WTC11 (cell line): ENCODE results near the gene CD40. TPM values are rescaled to one million over a fixed set of nuclear protein-coding genes. Genes with fewer than 3 reads are reported as not detected.

Experiments
- ATAC-seq: fragments of 200-7000 bp; cut with Tn5 transposase; 2 replicates; pipeline ENCODE4 v1.10.0; 2021; ENCODE audit warnings: mild to moderate bottlenecking, moderate library complexity
- Bru-seq: library from RNA; stranded (reverse); fragments of 400-500 nt; gene quantifications from one replicate; lab custom pipeline; 2021; lab: Mats Ljungman, UMichigan
- CTCF ChIA-PET: fragments of 300-600 bp; sonication (Branson Sonifier 250); formaldehyde crosslinking; loops from one replicate; lab custom pipeline; 2021; ENCODE audit warnings: antibody characterized with exemption; lab: Charles Lee
- POLR2A ChIA-PET: fragments of 350-600 bp; sonication (Branson Sonifier 250); formaldehyde crosslinking; loops from one replicate; lab custom pipeline; 2021; ENCODE audit warnings: antibody characterized with exemption; lab: Charles Lee
- DNase-seq: peaks from one replicate; pipeline ENCODE4 v3.0.0; 2021; ENCODE audit warnings: low spot score
- H3K27ac Mint-ChIP-seq: 2 replicates; pipeline ENCODE4 v1.8.0; 2021; ENCODE audit warnings: mixed read lengths
- H3K27me3 Mint-ChIP-seq: 2 replicates; pipeline ENCODE4 v1.8.0; 2021; ENCODE audit warnings: low read depth, mild to moderate bottlenecking, moderate library complexity, mixed read lengths
- H3K36me3 Mint-ChIP-seq: 2 replicates; pipeline ENCODE4 v1.8.0; 2021; ENCODE audit warnings: mixed read lengths
- H3K4me1 Mint-ChIP-seq: 2 replicates; pipeline ENCODE4 v1.8.0; 2022; ENCODE audit warnings: mixed read lengths
- H3K4me3 Mint-ChIP-seq: 2 replicates; pipeline ENCODE4 v1.8.0; 2021; ENCODE audit warnings: mild to moderate bottlenecking, moderate library complexity, mixed read lengths
- H3K9me3 Mint-ChIP-seq: 2 replicates; pipeline ENCODE4 v1.8.0; 2021; ENCODE audit warnings: mixed read lengths
- CREB1 ChIP-seq: sonication (generic); formaldehyde crosslinking; IDR thresholded peaks from 2 replicates; pipeline ENCODE4 v1.8.0; 2023; ENCODE audit warnings: mild to moderate bottlenecking, missing genetic modification reagents
- CREM ChIP-seq: sonication (generic); formaldehyde crosslinking; IDR thresholded peaks from 2 replicates; pipeline ENCODE4 v1.8.1; 2022; ENCODE audit warnings: mild to moderate bottlenecking, missing genetic modification reagents, moderate library complexity
- ETV6 ChIP-seq: sonication (generic); formaldehyde crosslinking; IDR thresholded peaks from 2 replicates; pipeline ENCODE4 v1.8.1; 2022; ENCODE audit warnings: mild to moderate bottlenecking, missing genetic modification reagents
- FOXJ3 ChIP-seq: sonication (generic); formaldehyde crosslinking; IDR thresholded peaks from 2 replicates; pipeline ENCODE4 v1.9.0; 2021; ENCODE audit warnings: missing genetic modification reagents, mild to moderate bottlenecking, borderline replicate concordance
- FOXP1 ChIP-seq: sonication (generic); formaldehyde crosslinking; IDR thresholded peaks from 2 replicates; pipeline ENCODE4 v1.8.0; 2022; ENCODE audit warnings: missing genetic modification reagents, mild to moderate bottlenecking, moderate library complexity, borderline replicate concordance
- GRHL2 ChIP-seq: fragments of 250-450 bp; sonication (Bioruptor Pico); IDR thresholded peaks from 2 replicates; pipeline ENCODE4 v1.8.0; 2022; ENCODE audit warnings: mild to moderate bottlenecking, moderate library complexity; ENCODE audit not compliant: insufficient replicate concordance, severe bottlenecking
- GTF2I ChIP-seq: fragments of 250-450 bp; sonication (Bioruptor Pico); conservative IDR thresholded peaks from 2 replicates; pipeline ENCODE4 v1.4.0; 2021; ENCODE audit warnings: mild to moderate bottlenecking
- JUN ChIP-seq: sonication (generic); formaldehyde crosslinking; IDR thresholded peaks from 2 replicates; pipeline ENCODE4 v1.8.0; 2023; ENCODE audit warnings: mild to moderate bottlenecking, missing genetic modification reagents
- MYBL2 ChIP-seq: sonication (generic); formaldehyde crosslinking; IDR thresholded peaks from 2 replicates; pipeline ENCODE4 v1.8.1; 2023; ENCODE audit warnings: mild to moderate bottlenecking, moderate library complexity, missing genetic modification reagents
- OVOL2 ChIP-seq: fragments of 250-450 bp; sonication (Bioruptor Pico); IDR thresholded peaks from 2 replicates; pipeline ENCODE4 v1.9.0; 2021; ENCODE audit warnings: mild to moderate bottlenecking, borderline replicate concordance
- PREB ChIP-seq: sonication (generic); formaldehyde crosslinking; IDR thresholded peaks from 2 replicates; pipeline ENCODE4 v1.8.1; 2022; ENCODE audit warnings: mild to moderate bottlenecking, missing genetic modification reagents, moderate library complexity, borderline replicate concordance
- RORB ChIP-seq: fragments of 250-450 bp; sonication (Bioruptor Pico); IDR thresholded peaks from 2 replicates; pipeline ENCODE4 v1.9.0; 2021; ENCODE audit warnings: mild to moderate bottlenecking
- SMAD3 ChIP-seq: sonication (generic); formaldehyde crosslinking; IDR thresholded peaks from 2 replicates; pipeline ENCODE4 v1.8.0; 2022; ENCODE audit warnings: missing genetic modification reagents, mild to moderate bottlenecking, borderline replicate concordance
- SP1 ChIP-seq: sonication (generic); formaldehyde crosslinking; conservative IDR thresholded peaks from 2 replicates; pipeline ENCODE4 v1.8.1; 2022; ENCODE audit warnings: missing genetic modification reagents
- TCF7 ChIP-seq: sonication (generic); formaldehyde crosslinking; IDR thresholded peaks from 2 replicates; pipeline ENCODE4 v1.8.0; 2022; ENCODE audit warnings: mild to moderate bottlenecking, low read depth, missing genetic modification reagents, moderate library complexity
- TEAD4 ChIP-seq: sonication (generic); formaldehyde crosslinking; IDR thresholded peaks from 2 replicates; pipeline ENCODE4 v1.8.0; 2022; ENCODE audit warnings: mild to moderate bottlenecking, missing genetic modification reagents
- ZNF121 ChIP-seq: sonication (generic); formaldehyde crosslinking; IDR thresholded peaks from 2 replicates; pipeline ENCODE4 v1.8.0; 2023; ENCODE audit warnings: missing genetic modification reagents
- ZNF138 ChIP-seq: sonication (generic); formaldehyde crosslinking; conservative IDR thresholded peaks from 2 replicates; pipeline ENCODE4 v1.8.1; 2022; ENCODE audit warnings: mild to moderate bottlenecking, moderate library complexity, missing genetic modification reagents
- ZNF219 ChIP-seq: sonication (generic); formaldehyde crosslinking; IDR thresholded peaks from 2 replicates; pipeline ENCODE4 v1.8.0; 2023; ENCODE audit warnings: missing genetic modification reagents, mild to moderate bottlenecking, borderline replicate concordance
- ZNF232 ChIP-seq: sonication (generic); formaldehyde crosslinking; IDR thresholded peaks from 2 replicates; pipeline ENCODE4 v1.8.0; 2022; ENCODE audit warnings: mild to moderate bottlenecking, missing genetic modification reagents
- ZNF423 ChIP-seq: fragments of 250-450 bp; sonication (Bioruptor Pico); IDR thresholded peaks from 2 replicates; pipeline ENCODE4 v2.1.2; 2022; ENCODE audit warnings: mild to moderate bottlenecking, moderate library complexity
- ZNF425 ChIP-seq: fragments of 250-450 bp; sonication (Bioruptor Pico); conservative IDR thresholded peaks from 2 replicates; pipeline ENCODE4 v1.9.0; 2021; ENCODE audit warnings: mild to moderate bottlenecking
- ZNF671 ChIP-seq: fragments of 250-450 bp; sonication (Bioruptor Pico); IDR thresholded peaks from 2 replicates; pipeline ENCODE4 v1.8.0; 2021; ENCODE audit warnings: mild to moderate bottlenecking
- long read RNA-seq, 3 experiments: library from RNA in 1 of 3; library from capped mRNA in 1 of 3; library from polyadenylated mRNA in 1 of 3; unstranded in 2 of 3; stranded (forward) in 1 of 3; transcript quantifications; one replicate each; pipeline ENCODE4 v2.0.0, GENCODE V29; 2021
- total RNA-seq: library from RNA; stranded (reverse); gene quantifications from 3 replicates; pipeline ENCODE4 v1.2.3, GENCODE V29; 2021
- TF ChIP-seq, protein P1 (sequence below): sonication (generic); formaldehyde crosslinking; IDR thresholded peaks from 2 replicates; pipeline ENCODE4 v1.8.0; 2022; ENCODE audit warnings: mild to moderate bottlenecking, missing genetic modification reagents
- TF ChIP-seq, protein P2 (sequence below): fragments of 200-600 bp; IDR thresholded peaks from 2 replicates; pipeline ENCODE4 v1.8.0; 2022; ENCODE audit warnings: antibody characterized with exemption

CD40 gene
- total RNA-seq (12.9 to 15.3 TPM (median 14.8 TPM) in 3 replicates), Bru-seq, nascent RNA (percentile 67 among the genes with signal in this experiment)
- long read RNA-seq, experiment 1, transcript CD40-202 (9 exons, 1,729 nt), result major isoform, 37 of 56 reads
- long read RNA-seq, experiment 1, partial matches to known transcripts, result 1 of 56 reads
- long read RNA-seq, experiment 1, other reads (novel, unspliced or antisense), result 12 of 56 reads
- long read RNA-seq, experiment 2, transcript CD40-202 (9 exons, 1,729 nt), result major isoform, 6 of 24 reads
- long read RNA-seq, experiment 2, partial matches to known transcripts, result 5 of 24 reads
- long read RNA-seq, experiment 2, other reads (novel, unspliced or antisense), result 12 of 24 reads
- long read RNA-seq, experiment 3, transcript CD40-202 (9 exons, 1,729 nt), result major isoform, 49 of 82 reads
- long read RNA-seq, experiment 3, partial matches to known transcripts, result 1 of 82 reads
- long read RNA-seq, experiment 3, other reads (novel, unspliced or antisense), result 24 of 82 reads

GRCh38 chr20:46117704-46118467, at the start of gene CD40:
Gene CD40, plus strand, starts transcription at chr20:46118314. Its CDS starts 30 bp downstream, at chr20:46118344.
- ChIA-PET POLR2A (no interaction called here), CTCF (interaction anchor here (0.6 to 3.3 kb wide), 10 partner anchors 11 to 231 kb away, joined by 3 to 19 read pairs (median 4); no protein-coding TSS in a partner anchor)
- Mint-ChIP-seq H3K27ac (peak within 1 kb of the TSS; percentile 98), H3K4me1 (peaks cover 7% of the 10 kb centered on the region), H3K4me3 (peak within 1 kb of the TSS; percentile 99), H3K27me3 (peaks cover 49% of the 10 kb centered on the region), H3K9me3 (no peaks in the 10 kb centered on the region), H3K36me3 (peaks cover 6% of the 10 kb centered on the region; the same call in 1 of the 2 replicates)
- DNase-seq, result peak; percentile 95
- ATAC-seq, result peak; percentile 95
- TF ChIP-seq CREM, result no peak
- no peak for TF ChIP-seq MYBL2
- no peak for TF ChIP-seq FOXP1 (CRISPR knock-in tag)
- TF ChIP-seq SP1 (CRISPR knock-in tag), result peak; percentile 92
- TF ChIP-seq, protein P1, sequence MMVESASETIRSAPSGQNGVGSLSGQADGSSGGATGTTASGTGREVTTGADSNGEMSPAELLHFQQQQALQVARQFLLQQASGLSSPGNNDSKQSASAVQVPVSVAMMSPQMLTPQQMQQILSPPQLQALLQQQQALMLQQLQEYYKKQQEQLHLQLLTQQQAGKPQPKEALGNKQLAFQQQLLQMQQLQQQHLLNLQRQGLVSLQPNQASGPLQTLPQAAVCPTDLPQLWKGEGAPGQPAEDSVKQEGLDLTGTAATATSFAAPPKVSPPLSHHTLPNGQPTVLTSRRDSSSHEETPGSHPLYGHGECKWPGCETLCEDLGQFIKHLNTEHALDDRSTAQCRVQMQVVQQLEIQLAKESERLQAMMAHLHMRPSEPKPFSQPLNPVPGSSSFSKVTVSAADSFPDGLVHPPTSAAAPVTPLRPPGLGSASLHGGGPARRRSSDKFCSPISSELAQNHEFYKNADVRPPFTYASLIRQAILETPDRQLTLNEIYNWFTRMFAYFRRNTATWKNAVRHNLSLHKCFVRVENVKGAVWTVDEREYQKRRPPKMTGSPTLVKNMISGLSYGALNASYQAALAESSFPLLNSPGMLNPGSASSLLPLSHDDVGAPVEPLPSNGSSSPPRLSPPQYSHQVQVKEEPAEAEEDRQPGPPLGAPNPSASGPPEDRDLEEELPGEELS (CRISPR knock-in tag), result peak; percentile 24; the same call in 1 of the 2 replicates
- TF ChIP-seq RORB (CRISPR knock-in tag), result no peak
- TF ChIP-seq ZNF671 (CRISPR knock-in tag), result no peak
- no peak for TF ChIP-seq OVOL2 (CRISPR knock-in tag)
- TF ChIP-seq SMAD3 (CRISPR knock-in tag), result no peak
- no peak for TF ChIP-seq CREB1 (CRISPR knock-in tag)
- TF ChIP-seq PREB, result no peak
- no peak for TF ChIP-seq ZNF232
- peak; percentile 70; the same call in 1 of the 2 replicates for TF ChIP-seq ETV6 (CRISPR knock-in tag)
- no peak for TF ChIP-seq GRHL2 (CRISPR knock-in tag)
- TF ChIP-seq ZNF425 (CRISPR knock-in tag), result no peak
- no peak for TF ChIP-seq TCF7 (CRISPR knock-in tag)
- TF ChIP-seq, protein P2, sequence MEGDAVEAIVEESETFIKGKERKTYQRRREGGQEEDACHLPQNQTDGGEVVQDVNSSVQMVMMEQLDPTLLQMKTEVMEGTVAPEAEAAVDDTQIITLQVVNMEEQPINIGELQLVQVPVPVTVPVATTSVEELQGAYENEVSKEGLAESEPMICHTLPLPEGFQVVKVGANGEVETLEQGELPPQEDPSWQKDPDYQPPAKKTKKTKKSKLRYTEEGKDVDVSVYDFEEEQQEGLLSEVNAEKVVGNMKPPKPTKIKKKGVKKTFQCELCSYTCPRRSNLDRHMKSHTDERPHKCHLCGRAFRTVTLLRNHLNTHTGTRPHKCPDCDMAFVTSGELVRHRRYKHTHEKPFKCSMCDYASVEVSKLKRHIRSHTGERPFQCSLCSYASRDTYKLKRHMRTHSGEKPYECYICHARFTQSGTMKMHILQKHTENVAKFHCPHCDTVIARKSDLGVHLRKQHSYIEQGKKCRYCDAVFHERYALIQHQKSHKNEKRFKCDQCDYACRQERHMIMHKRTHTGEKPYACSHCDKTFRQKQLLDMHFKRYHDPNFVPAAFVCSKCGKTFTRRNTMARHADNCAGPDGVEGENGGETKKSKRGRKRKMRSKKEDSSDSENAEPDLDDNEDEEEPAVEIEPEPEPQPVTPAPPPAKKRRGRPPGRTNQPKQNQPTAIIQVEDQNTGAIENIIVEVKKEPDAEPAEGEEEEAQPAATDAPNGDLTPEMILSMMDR, result no peak
- TF ChIP-seq ZNF121 (CRISPR knock-in tag), result no peak
- no peak for TF ChIP-seq ZNF219 (CRISPR knock-in tag)
- no peak for TF ChIP-seq TEAD4 (CRISPR knock-in tag)
- TF ChIP-seq ZNF138 (CRISPR knock-in tag), result no peak
- TF ChIP-seq FOXJ3, result no peak
- no peak for TF ChIP-seq JUN (CRISPR knock-in tag)
- TF ChIP-seq GTF2I (CRISPR knock-in tag), result no peak; the same call in 1 of the 2 replicates
- 0 out of 2 replicates have a peak, but pooled peaks have one; percentile 32 for TF ChIP-seq ZNF423
